PC-3 (cell line): ENCODE results near the gene FLT3. TPM values are rescaled to one million over a fixed set of nuclear protein-coding genes. Genes with fewer than 3 reads are reported as not detected.

Source experiments
- ATAC-seq: fragments of 200-7000 bp; cut with Tn5 transposase; 2 replicates; pipeline ENCODE4 v1.9.1; 2020; ENCODE audit warnings: mild to moderate bottlenecking, moderate library complexity
- BruUV-seq: library from RNA; stranded (reverse); fragments of 400-500 nt; replicated peaks from 2 replicates; lab custom pipeline; 2021; lab: Mats Ljungman, UMichigan
- CTCF ChIA-PET: fragments of 300-600 bp; sonication (Branson Sonifier 250); formaldehyde crosslinking; loops from one replicate; lab custom pipeline; 2022; ENCODE audit warnings: antibody characterized with exemption; lab: Charles Lee
- POLR2A ChIA-PET: fragments of 300-600 bp; sonication (Branson Sonifier 250); formaldehyde crosslinking; loops from one replicate; lab custom pipeline; 2022; ENCODE audit warnings: antibody characterized with exemption; ENCODE audit not compliant: unreplicated experiment; lab: Charles Lee
- DNase-seq: peaks from one replicate; pipeline ENCODE4 v3.0.0-alpha.2; 2015
- H2AFZ ChIP-seq: fragments of 300-600 bp; sonication (generic); 2 replicates; pipeline ENCODE4 v1.6.0; 2016; ENCODE audit warnings: antibody characterized with exemption, low read length
- H3F3A ChIP-seq: fragments of 300-600 bp; sonication (generic); one replicate; pipeline ENCODE4 v1.6.0; 2017; ENCODE audit warnings: antibody characterized with exemption, low read length, control low read depth, mild to moderate bottlenecking; ENCODE audit not compliant: unreplicated experiment
- H3K27ac ChIP-seq: fragments of 300-600 bp; sonication (generic); 2 replicates; pipeline ENCODE4 v1.5.1; 2016; ENCODE audit warnings: mild to moderate bottlenecking, low read length
- H3K27me3 ChIP-seq: fragments of 300-600 bp; sonication (generic); 2 replicates; pipeline ENCODE4 v1.6.1; 2016; ENCODE audit warnings: low read length, mixed read lengths
- H3K36me3 ChIP-seq: fragments of 300-600 bp; sonication (generic); 2 replicates; pipeline ENCODE4 v1.6.1; 2016; ENCODE audit warnings: low read depth, mixed run types, low read length, mixed read lengths
- H3K4me1 ChIP-seq: fragments of 300-600 bp; sonication (generic); 2 replicates; pipeline ENCODE4 v1.5.1; 2016; ENCODE audit warnings: low read length; ENCODE audit not compliant: insufficient read depth
- H3K4me2 ChIP-seq: fragments of 300-600 bp; sonication (generic); 2 replicates; pipeline ENCODE4 v1.6.0; 2016; ENCODE audit warnings: low read length
- H3K4me3 ChIP-seq: fragments of 300-600 bp; sonication (generic); 2 replicates; pipeline ENCODE4 v1.5.1; 2016; ENCODE audit warnings: mild to moderate bottlenecking, low read length, mixed read lengths
- H3K79me2 ChIP-seq: fragments of 300-600 bp; sonication (generic); 2 replicates; pipeline ENCODE4 v1.6.1; 2017; ENCODE audit warnings: low read length, mixed read lengths
- H3K9ac ChIP-seq: fragments of 300-600 bp; sonication (generic); 2 replicates; pipeline ENCODE4 v1.6.0; 2016; ENCODE audit warnings: mild to moderate bottlenecking, low read length
- H3K9me2 ChIP-seq: fragments of 300-600 bp; sonication (generic); replicated peaks from 2 replicates; pipeline ENCODE4 v1.6.1; 2016; ENCODE audit warnings: mixed run types, low read length, mixed read lengths
- H3K9me3 ChIP-seq: fragments of 300-600 bp; sonication (generic); 2 replicates; pipeline ENCODE4 v1.6.1; 2016; ENCODE audit warnings: low read length, mixed read lengths
- H4K20me1 ChIP-seq: fragments of 300-600 bp; sonication (generic); 2 replicates; pipeline ENCODE4 v1.6.1; 2016; ENCODE audit warnings: low read length, mixed read lengths
- EZH2 ChIP-seq: fragments of 300-600 bp; sonication (generic); IDR thresholded peaks from one replicate; pipeline ENCODE4 v1.6.1; 2017; ENCODE audit warnings: antibody characterized with exemption, mild to moderate bottlenecking, low read length; ENCODE audit not compliant: unreplicated experiment
- EZH2phosphoT487 ChIP-seq: fragments of 300-600 bp; sonication (generic); IDR thresholded peaks from 2 replicates; pipeline ENCODE4 v1.6.1; 2018; ENCODE audit warnings: mild to moderate bottlenecking, antibody characterized with exemption, low read length, borderline replicate concordance
- intact Hi-C: fragments of 100-400 bp; cut with micrococcal nuclease; formaldehyde crosslinking; loops from 2 replicates; pipeline ENCODE4 v1.9.0; 2023
- total RNA-seq: library from RNA; depleted of rRNA; stranded (reverse); fragments of >200 nt; gene quantifications from 2 replicates; pipeline ENCODE4 v1.2.3, GENCODE V29; 2014
- TF ChIP-seq, protein P1 (sequence below): fragments of 300-600 bp; sonication (generic); conservative IDR thresholded peaks from 2 replicates; pipeline ENCODE4 v1.5.1; 2017; ENCODE audit warnings: antibody characterized with exemption, low read depth, mild to moderate bottlenecking, low read length

The FLT3 gene
- total RNA-seq, 1 experiment from 2014 or later, result not detected

- CTCF ChIA-PET, result no interaction called here
- no peak for DNase-seq
- H3K27ac ChIP-seq, result no peak overlapping the region
- POLR2A ChIA-PET, result no interaction called here
- H3K4me3 ChIP-seq, result no peak overlapping the region
- TF ChIP-seq EZH2 (no peak), EZH2phosphoT487 (no peak)
- TF ChIP-seq, protein P1, sequence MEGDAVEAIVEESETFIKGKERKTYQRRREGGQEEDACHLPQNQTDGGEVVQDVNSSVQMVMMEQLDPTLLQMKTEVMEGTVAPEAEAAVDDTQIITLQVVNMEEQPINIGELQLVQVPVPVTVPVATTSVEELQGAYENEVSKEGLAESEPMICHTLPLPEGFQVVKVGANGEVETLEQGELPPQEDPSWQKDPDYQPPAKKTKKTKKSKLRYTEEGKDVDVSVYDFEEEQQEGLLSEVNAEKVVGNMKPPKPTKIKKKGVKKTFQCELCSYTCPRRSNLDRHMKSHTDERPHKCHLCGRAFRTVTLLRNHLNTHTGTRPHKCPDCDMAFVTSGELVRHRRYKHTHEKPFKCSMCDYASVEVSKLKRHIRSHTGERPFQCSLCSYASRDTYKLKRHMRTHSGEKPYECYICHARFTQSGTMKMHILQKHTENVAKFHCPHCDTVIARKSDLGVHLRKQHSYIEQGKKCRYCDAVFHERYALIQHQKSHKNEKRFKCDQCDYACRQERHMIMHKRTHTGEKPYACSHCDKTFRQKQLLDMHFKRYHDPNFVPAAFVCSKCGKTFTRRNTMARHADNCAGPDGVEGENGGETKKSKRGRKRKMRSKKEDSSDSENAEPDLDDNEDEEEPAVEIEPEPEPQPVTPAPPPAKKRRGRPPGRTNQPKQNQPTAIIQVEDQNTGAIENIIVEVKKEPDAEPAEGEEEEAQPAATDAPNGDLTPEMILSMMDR, result no peak
- BruUV-seq, result no TSS peak
- peaks cover 45% of the 10 kb centered on the region for H3K27me3 ChIP-seq
- peaks cover 17% of the 10 kb centered on the region for H3K4me1 ChIP-seq
- no peaks in the 10 kb centered on the region for H3K36me3 ChIP-seq
- no peaks in the 10 kb centered on the region for H3K9me3 ChIP-seq
- intact Hi-C loops, result no loop called here
- ATAC-seq, result no peak
- H3K9ac ChIP-seq, result no peak overlapping the region
- no peaks in the 10 kb centered on the region for H4K20me1 ChIP-seq
- no peak overlapping the region for H2AFZ ChIP-seq
- no peaks in the 10 kb centered on the region for H3K9me2 ChIP-seq
- no peaks in the 10 kb centered on the region for H3K79me2 ChIP-seq
- H3K4me2 ChIP-seq, result no peak overlapping the region
- H3F3A ChIP-seq, result no peaks in the 10 kb centered on the region
Measured at GRCh38 chr13:27962982-27963381, 137.4 kb downstream of the FLT3 start.

DNA sequence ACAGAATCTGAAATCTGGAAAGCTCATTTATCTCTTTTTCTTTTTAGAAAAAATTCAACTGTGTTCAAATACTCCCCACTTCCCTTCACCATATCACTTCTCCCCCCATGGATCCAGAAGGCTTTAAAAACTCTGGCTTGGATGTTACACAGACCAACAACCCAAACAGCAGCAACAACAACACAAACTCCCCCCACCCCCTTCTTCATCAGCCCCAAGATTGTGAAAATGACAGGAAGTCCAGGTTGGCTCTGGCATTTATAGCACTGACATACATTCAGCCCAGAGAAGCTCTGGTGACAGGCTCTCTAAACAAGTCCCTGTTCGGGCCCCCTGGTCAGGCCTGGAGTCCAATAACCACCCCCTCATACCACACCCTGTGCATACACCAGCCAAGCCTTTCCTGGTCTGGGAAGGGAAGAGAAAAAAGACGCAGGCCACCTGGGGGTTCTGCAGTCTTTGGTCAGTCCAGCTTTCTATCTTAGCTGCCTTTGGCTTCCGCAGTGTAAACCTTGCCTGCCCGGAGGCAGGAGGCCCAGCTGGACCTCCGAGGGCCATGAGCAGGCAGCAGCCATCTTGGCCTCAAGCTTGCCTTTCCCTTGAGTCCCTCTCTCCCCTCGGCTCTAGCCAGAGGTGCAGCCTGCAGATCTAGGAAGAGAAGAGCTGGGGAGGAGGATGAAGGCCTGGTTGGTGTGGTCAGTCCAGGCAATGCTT lies 138.1 kb downstream of the FLT3 start:
- H3K79me2 ChIP-seq, result no peaks in the 10 kb centered on the region
- no TSS peak for BruUV-seq
- POLR2A ChIA-PET, result no interaction called here
- ATAC-seq, result no peak
- no peak overlapping the region for H3K27ac ChIP-seq
- no peak for DNase-seq
- H3K36me3 ChIP-seq, result no peaks in the 10 kb centered on the region
- no peaks in the 10 kb centered on the region for H3K9me3 ChIP-seq
- no peaks in the 10 kb centered on the region for H4K20me1 ChIP-seq
- H3K27me3 ChIP-seq, result peaks cover 38% of the 10 kb centered on the region
- TF ChIP-seq EZH2, result no peak
- TF ChIP-seq, protein P1, result no peak
- no peak for TF ChIP-seq EZH2phosphoT487
- no peak overlapping the region for H3K4me3 ChIP-seq
- peaks cover 22% of the 10 kb centered on the region for H3K4me1 ChIP-seq
- H2AFZ ChIP-seq, result no peak overlapping the region
- intact Hi-C loops, result no loop called here
- no peak overlapping the region for H3K4me2 ChIP-seq
- no peaks in the 10 kb centered on the region for H3F3A ChIP-seq
- CTCF ChIA-PET, result interaction anchor here (0.6 kb wide), 1 partner anchor 978 kb away, joined by 4 read pairs; no protein-coding TSS in a partner anchor
- no peak overlapping the region for H3K9ac ChIP-seq
- no peaks in the 10 kb centered on the region for H3K9me2 ChIP-seq
